Inflammatory macrophage treated with lipopolysaccharide for 4 hours (primary cell): Measurements from ENCODE around the gene CPPED1.
A peak's percentile ranks its signal among the peaks of the same experiment; 100 is the strongest.
"Not testable (repeated sequence)": the region's sequence is repeated elsewhere in the genome, so short reads cannot be mapped to it uniquely, and the experiment has no call there.

ENCODE experiments used
- DNase-seq: peaks from one replicate; pipeline ENCODE4 v3.0.0-alpha.2; 2020

Gene CPPED1

DNA sequence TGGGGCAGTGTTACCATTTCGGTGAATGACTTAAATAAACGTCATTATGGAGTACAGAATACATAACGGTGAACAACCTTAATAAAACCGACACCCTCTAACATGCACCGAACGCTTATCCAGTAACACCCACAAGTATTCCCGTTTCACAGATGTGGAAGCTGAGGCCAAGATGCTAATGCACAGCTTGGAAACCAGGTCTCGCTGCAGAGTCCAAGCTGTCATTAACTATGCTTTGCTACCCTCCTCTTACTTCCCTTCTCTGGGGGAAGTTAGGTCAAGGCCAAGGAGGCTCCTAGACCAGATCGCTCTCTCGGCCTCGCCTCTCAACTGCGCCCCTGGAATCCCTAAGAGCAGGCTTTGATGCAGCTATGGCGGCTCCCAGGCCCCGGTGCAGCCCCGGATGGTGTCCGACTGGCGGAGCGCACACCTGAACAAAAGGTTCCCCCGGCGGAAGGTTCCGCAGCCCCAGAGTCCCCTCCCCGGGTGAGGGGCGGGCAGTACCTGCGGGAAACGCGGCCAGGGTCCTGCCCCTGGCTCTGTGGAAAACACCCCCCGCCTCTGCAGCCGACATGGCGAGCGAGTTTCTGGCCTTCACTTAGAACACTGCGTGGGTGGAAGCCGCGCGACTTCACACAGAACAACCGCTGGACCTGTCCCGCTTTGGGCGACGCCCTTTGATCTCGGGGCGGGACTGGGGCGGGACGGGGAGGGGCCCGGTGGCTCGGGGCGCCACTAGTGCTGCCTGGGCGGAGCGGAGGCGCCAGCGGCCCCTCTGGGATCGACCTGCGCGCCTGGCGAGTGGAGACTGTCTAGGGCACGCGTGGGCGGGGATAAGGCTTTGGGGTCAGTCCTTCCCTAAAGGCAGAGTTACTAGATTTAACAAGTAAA lies at the start of gene CPPED1:
Gene CPPED1, minus strand, starts transcription at position 685 of the 891 bp plus-strand sequence. Its CDS starts 111 bp downstream, at position 574.
- DNase-seq, result peak; percentile 96

DNA sequence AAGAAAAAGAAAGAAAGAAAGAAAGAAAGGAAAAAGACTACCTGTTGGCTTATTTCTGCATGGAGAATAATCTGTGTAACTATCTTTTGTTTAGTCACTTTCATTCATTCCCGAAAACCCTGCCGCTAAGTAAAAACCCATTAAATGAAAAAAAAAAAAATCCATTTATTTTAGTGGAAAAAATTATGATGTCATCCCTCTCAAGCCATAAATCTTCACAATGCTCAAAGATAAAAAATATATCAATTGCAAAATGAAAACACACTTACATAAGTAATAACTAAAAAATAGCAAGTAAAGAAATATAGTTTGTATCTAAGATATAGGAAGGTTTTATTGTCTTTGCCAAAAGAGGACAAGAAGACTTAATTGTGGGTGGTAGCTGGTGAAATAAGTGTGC lies 46.5 kb upstream of the CPPED1 start:
- no peak for DNase-seq

- DNase-seq, result no peak
These were observed 42.9 kb upstream of the CPPED1 start for GRCh38 chr16:12846592-12846991.

DNA sequence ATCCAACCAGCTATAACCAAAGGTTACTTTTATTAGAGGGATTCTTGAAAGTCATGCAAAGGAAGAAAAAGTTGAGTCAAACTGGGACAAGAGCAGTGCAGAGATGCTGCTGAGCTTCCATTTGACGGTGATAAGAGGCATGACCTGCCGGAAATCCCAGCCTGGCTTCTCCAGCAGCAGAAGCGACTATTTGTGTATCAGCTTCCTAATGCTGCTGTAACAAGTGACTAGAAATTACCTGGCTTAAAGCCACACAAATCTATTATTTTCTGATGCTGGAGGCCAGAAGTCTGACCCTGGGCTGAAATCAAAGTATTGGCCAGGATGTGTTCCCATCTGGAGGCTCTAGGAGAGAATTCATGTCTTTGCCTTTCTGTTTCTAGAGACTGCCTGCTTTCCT lies 41.6 kb upstream of the CPPED1 start:
- DNase-seq, result no peak

DNA sequence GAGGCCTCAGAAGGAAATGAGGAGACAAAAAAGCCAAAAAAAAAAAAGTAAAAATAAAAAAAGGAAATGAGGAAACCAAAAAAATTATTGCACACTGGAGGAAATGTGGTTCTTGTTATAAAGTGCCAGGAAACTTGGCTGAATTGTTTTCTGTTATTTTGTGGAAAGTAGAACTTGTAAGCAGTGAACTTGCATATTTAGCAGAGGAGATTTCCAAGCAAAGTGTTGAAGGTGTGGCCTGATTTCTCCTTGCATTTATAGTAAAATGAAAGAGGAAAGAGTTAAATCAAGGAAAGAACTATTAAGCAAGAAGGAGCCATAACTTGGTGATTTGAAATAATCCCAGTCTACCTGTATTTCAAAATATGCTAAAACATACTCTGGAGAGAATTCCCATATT lies 34.1 kb upstream of the CPPED1 start:
- DNase-seq, result peak; percentile 33

DNA sequence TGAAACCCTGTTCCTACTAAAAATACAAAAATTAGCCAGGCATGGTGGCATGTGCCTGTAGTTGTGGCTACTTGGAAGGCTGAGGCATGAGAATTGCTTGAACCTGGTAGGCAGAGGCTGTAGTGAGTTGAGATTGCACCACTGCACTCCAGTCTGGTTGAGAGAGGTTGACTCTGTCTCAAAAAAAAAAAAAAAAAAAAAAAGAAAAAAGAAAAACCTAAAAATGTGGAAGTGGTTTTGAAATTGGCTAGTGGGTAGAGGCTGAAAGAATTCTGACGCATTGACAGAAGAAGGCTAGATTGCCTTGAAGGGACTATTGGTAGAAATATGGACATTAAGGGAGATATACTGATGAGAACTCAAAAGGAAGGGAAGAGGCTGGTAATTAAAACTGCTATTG lies 33.6 kb upstream of the CPPED1 start:
- peak; percentile 59 for DNase-seq

DNA sequence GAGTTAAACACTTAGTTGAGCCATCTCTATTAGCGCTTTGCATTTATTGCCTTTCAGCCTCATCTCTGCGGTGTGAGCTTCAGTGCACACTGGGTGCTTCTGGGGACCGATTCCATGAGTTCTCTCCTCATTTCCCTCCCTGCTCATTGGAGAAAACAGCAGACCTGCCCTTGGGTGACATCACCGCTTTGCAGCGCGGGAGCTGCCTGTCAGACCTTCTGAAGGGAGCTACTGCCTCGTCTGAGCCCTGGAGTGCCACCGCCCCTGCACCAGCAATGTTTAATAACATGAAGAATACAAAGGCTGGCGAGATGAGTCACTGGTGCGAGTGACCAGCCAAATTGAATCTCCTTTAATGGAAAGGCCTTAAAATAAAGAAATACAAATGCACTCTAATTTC lies 30.2 kb upstream of the CPPED1 start:
- DNase-seq, result no peak

- no peak for DNase-seq
These were observed 25.6 kb upstream of the CPPED1 start for GRCh38 chr16:12829096-12829888.

- no peak for DNase-seq
These were observed 24.5 kb upstream of the CPPED1 start for GRCh38 chr16:12828206-12828605.

DNA sequence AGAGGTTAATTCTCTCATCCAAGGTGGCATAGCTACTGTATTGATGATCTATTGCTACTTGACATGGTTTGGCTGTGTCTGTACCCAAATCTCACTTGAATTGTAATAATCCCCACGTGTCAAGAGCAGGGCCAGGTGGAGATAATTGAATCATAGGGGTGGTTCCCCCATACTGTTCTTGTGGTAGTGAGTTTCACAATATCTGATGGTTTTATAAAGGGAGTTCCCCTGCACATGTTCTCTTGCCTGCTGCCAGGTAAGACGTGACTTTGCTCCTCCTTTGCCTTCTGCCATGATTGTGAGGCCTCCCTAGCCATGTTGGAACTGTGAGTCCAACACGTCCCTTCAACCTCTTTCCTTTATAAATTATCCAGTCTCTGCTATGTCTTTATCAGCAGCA lies 22.9 kb upstream of the CPPED1 start:
- no peak for DNase-seq

DNA sequence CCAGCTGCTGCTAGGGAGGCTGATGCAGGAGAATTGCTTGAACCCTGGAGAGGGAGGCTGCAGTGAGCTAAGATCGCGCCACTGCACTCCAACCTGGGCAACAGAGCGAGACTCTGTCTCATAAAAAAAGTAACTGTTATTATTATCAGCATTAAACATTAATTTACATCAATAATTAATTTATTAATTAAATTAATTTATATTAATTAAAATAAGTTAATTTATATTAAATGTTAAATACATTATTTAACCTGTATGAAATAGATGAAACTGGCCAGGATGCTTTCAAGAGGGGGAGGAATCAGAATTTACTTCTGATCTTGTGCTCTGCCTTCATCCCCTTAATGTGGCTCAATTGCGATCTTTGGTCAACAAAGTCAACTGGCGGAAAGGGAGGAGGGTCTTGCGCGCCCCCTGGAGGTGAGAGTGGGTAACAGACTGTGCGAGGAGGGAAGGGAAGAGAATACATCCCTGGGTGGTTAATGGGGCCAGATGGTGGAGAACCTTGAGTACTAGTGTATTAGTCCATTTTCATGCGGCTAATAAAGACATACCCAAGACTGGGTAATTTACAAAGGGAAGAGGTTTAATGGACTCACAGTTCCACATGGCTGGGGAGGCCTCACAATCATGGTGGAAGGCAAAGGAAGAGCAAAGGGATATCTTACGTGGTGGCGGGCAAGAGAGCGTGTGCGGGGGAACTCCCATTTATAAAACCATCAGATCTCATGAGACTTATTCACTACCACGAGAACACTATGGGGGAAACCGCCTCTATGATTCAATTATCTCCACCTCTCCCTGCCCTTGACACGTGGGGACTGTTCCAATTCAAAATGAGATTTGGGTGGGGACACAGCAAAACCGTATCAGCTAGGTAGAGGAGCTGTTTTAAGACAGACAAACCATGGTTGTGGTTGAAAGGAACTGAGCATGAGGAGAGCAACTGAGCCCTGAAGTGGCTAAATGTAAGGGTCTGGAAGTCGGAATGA lies 15.7 kb upstream of the CPPED1 start:
- peak; percentile 68 for DNase-seq

- DNase-seq, result peak; percentile 70
These were observed 14.6 kb upstream of the CPPED1 start for GRCh38 chr16:12818326-12818725.

GRCh38 chr16:12816791-12817214 lies 13.1 kb upstream of the CPPED1 start:
- DNase-seq, result peak; percentile 35

- DNase-seq, result peak; percentile 64
These were observed 11.7 kb upstream of the CPPED1 start for GRCh38 chr16:12815361-12815760.

- DNase-seq, result not testable (repeated sequence)
These were observed 10.0 kb upstream of the CPPED1 start for GRCh38 chr16:12813734-12814133.

DNA sequence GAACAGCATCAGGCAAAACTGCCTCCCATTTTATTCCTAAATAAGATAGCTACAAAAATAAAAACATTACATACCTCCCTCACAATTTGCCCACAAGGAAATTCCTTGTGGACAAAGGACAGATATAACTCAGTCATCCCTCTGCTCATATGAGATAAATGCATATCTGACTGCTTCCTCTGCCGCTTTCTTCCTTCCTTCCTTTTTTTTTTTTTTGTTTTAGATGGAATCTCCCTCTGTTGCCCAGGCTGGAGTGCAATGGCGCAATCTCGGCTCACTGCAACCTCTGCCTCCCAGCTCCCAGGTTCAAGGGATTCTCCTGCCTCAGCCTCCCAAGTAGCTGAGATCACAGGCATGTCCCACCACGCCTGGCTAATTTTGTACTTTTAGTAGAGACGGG lies 9.6 kb upstream of the CPPED1 start:
- DNase-seq, result not testable (repeated sequence)

DNA sequence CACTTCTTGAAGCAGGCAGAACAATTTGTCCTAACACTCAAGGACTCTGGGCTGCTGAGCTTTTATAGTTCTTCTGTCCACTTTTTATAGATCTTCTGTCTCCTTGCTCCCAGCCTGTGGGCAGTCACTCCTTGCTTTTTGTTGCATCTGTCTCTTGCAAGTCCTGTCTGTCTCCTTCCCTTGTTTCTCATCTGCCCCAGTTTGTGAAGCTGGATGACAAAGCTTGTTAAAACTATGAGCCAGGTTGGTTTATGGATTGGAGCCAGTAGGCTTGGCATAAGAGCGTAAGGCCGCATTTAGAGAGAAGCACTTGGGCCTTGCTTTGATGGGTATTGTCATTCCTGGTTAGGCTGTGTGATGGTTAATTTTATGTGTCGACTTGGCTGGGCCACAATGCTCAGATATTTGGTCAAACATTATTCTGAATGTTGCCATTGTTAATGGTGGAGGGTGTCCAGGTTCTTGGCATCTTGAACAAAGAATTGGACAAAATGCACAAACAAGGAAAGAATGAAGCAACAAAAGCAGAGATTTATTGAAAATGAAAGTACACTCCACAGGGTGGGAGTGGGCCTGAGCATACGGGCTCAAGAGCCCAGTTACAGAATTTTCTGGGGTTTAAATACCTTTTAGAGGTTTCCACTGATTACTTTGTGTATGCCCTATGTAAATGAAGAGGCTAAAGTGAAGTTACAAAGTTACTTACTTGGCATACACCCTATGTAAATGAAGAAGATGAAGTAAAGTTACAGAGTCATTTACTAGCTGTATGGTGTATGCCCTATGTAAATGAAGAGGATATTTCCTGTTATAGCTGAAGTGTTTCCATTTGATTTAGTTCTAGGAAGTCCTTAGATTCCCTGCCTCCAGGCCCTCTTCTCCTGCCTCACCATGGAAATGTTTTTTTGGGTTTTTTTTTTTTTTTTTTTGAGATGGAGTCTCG lies 8.0 kb upstream of the CPPED1 start:
- DNase-seq, result no peak

- no peak for DNase-seq
These were observed 1.4 kb upstream of the CPPED1 start for GRCh38 chr16:12805066-12805465.

DNA sequence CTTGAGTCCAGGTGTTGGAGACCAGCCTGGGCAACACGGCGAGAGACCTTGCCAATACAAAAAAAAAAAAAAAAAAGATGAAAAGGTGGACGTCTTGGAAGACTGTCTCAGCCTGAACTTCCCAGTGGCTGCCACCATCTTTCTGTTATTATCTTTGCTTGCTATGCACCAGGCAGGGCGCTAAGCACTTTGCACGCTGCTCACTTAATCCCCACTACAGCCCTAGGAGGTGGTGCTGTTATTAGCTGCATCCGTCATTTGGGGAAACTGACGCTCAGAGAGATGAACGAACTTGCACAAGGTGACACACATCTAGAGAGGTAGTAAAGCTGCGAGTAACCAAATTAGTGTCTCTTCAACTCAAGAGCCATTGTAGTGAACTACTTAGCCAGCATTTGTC lies 708 bp upstream of the CPPED1 start:
- DNase-seq, result no peak

DNA sequence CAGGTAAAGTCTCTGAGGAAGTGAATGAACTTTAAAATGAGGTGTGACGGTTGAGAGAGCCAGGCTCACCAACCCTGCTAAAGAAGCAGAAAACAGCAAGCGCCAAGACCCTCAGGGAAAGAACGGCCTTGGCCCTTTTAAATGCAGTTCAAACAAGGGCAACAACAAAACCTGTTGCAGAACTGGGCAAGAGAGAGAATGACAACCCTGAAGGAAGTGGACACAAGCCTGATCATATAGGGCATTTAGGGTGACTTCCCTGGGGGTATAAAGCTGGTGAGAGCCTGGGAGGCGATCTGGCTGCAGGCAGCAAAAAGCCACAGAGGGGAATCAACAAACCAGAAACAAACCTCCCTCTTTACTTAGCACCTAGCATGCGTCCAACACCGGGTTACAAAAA lies 1.0 kb downstream of the CPPED1 start:
- no peak for DNase-seq

GRCh38 chr16:12802048-12802447 lies 1.6 kb downstream of the CPPED1 start:
- DNase-seq, result no peak
